DMS153 (cell line): ENCODE data around the gene FLT1.

Experiments
- DNase-seq: peaks from one replicate; lab custom pipeline; 2025; lab: John Stamatoyannopoulos, UW

Gene FLT1

DNA sequence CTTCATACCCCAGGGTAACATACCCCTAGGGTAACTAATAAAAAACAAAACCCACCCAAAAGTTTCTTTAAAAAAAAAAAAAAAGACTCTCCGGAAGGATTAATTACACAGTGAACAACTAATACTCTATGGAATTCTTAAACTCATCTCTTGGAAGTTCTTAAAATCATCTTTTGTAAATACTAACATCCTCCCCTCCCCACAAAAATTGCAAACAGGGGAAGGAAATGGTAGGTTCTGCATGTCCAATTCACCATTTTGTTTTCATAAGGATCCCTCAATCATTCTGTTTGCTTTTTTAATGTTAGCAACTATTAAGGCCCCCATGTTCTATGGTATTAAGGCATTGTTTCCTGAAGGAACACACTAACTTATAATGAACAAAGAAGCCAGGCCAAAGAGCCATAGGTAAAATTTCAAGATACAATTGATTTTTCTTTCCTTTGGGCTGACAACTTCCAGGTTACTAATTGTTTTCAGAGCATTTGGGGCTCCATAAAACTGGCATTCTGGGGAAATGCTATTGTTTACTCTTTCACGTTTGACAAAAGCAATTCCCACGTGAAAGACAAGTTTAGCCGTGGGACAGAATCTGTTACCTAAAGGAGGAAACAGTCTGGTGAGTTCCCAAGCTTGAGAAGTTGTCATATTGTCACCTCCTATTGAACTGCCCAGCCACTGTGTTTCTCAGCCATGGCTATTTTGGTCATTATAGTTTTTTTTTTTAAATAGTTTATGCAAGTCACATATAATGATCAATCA, 107.0 kb downstream of the FLT1 start:
- DNase-seq, result no peak

DNA sequence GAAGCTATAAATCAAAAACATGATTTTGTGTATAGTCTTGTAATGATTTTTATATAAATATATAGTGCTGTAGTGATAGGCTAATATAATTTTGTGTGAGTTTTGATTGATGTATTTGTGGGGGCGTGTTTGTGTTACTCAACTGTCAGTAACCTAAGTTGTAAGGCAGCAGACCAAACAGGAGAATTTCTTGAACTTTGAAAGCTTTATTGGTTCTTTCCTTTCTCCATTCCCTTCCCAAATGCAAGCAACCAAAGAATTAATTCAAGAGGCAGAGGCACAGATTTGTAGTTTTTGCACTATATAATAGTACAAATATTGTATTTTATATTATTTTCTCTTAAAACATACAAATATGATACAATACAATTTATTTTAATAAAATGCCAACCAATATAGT, 109.6 kb downstream of the FLT1 start:
- DNase-seq, result no peak

- no peak for DNase-seq
Measured at GRCh38 chr13:28384789-28385188, 110.1 kb downstream of the FLT1 start.

DNA sequence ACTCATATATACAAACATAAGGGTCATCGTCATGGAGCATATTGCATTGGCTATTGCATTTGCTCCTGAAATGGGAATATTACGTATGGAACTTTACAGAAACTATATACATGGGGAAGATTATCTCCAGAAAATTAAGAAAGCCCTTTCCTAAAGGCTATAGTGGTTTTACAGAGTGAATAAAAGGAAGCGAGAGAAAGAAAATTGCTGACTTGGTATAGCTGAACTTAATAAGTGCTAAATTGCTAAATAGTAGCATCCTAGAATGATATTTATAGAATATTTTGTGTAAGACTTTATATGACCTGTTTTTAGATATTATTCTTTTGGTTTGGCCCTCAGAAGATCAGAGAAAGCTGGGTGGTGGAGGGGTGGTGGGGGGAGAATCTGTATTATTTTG, 114.6 kb downstream of the FLT1 start:
- no peak for DNase-seq

GRCh38 chr13:28379371-28380083, 115.4 kb downstream of the FLT1 start:
- DNase-seq, result no peak

- DNase-seq, result no peak
Measured at GRCh38 chr13:28376604-28377003, 118.3 kb downstream of the FLT1 start.

- no peak for DNase-seq
Measured at GRCh38 chr13:28375250-28375930, 119.5 kb downstream of the FLT1 start.

DNA sequence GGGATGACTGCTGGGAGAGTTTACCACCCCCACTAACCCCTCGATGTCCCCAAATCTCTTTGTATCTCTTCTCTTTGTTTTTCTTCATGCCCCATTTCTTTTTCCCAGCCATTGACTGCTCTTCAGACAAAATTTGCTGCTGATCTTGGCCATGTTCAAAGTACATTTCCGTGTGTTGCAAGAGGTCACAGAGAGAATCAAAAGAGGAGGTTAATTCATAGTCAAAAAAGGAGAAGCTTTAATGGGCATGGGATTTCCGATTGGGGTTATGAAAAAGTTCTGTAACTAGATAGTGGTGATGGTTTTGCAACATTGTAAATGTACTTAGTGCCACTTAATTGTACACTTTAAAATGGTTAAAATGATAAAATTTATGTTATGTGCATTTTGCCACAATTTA, 121.1 kb downstream of the FLT1 start:
- no peak for DNase-seq

- DNase-seq, result no peak
Measured at GRCh38 chr13:28370448-28370847, 124.5 kb downstream of the FLT1 start.

GRCh38 chr13:28358708-28359107, 136.2 kb downstream of the FLT1 start:
- no peak for DNase-seq

- no peak for DNase-seq
Measured at GRCh38 chr13:28357911-28358433, 137.0 kb downstream of the FLT1 start.

DNA sequence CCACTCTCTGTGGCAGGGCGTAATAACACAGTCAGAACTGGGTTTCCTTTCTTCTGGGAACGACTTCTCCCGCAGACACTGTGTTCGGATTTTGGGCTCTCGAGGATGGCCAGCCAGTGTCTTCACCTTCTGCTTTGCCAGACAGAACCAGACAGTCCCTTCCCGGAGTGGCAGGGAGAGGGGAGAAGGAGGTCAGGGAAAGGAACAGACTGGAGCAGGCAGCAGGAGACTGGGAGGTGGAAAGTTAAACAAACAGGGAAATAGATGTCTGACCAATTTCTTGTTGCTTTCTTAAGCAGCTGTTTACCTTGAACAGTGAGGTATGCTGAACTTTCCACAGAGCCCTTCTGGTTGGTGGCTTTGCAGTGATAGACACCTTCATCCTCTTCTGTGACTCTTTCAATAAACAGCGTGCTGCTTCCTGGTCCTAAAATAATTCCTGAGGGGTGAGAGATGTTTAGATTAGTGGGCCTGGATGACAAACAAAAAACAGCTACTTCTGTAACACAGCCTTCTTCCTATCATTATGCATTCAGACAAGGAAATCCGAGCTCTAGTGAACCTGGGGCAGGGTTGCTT, 137.6 kb downstream of the FLT1 start:
- no peak for DNase-seq

- DNase-seq, result no peak
Measured at GRCh38 chr13:28356561-28357021, 138.3 kb downstream of the FLT1 start.

- no peak for DNase-seq
Measured at GRCh38 chr13:28355822-28356371, 139.0 kb downstream of the FLT1 start.

GRCh38 chr13:28355046-28355821, 139.7 kb downstream of the FLT1 start:
- DNase-seq, result no peak

DNA sequence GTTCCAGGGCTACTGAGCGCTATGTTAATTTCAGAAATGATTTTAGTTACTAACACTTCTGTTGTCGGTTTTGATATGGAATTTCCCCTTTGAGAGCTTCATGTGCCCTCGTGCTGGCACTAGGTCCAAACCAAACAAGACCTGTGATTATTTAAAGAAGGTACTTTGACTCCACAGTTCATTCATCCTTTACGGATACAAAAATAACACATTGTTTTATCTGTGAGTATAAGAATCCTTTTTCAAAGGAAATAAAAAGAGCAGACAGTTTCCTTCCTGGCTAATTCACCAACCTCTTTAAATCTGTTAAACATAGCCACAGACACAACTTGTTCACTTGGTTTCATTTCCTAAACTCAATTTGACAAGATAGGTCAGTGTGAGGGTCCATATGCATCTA, 141.2 kb downstream of the FLT1 start:
- no peak for DNase-seq

GRCh38 chr13:28349907-28350654, 144.8 kb downstream of the FLT1 start:
- no peak for DNase-seq

- no peak for DNase-seq
Measured at GRCh38 chr13:28349371-28349770, 145.6 kb downstream of the FLT1 start.

GRCh38 chr13:28347456-28348371, 147.2 kb downstream of the FLT1 start:
- no peak for DNase-seq
